ENCODE measurements around the gene TRIM58. TPM values are rescaled to one million over a fixed set of nuclear protein-coding genes. Genes with fewer than 3 reads are reported as not detected.

TRIM58 gene
- total RNA-seq, 1 donor from 2014 or later = 5.2 TPM

DNA sequence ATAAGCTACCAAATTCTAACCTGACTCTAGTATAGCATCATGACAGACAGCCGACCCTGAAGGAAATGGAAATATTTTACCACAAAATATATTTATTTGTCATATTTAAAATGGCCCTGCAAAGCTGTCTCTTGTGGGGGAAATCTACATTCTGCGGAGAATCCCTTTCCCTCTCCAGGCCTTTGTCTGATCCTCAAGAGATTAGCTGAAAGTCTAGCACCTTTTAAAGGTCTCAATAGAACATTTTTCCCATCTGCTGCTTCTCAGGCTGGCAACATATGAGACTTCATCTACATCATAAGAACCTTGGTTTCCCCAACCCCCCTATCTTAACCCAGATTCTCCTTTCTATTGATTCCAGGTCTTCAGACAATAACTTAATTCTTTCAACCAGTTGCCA is 13.6 kb upstream of the TRIM58 start:
- Mint-ChIP-seq H3K4me1 (ENCODE audit: low read depth, unreplicated experiment) (peaks cover 11% of the 10 kb centered on the region), H3K27me3 (ENCODE audit: unreplicated experiment) (peaks cover 3% of the 10 kb centered on the region)

DNA sequence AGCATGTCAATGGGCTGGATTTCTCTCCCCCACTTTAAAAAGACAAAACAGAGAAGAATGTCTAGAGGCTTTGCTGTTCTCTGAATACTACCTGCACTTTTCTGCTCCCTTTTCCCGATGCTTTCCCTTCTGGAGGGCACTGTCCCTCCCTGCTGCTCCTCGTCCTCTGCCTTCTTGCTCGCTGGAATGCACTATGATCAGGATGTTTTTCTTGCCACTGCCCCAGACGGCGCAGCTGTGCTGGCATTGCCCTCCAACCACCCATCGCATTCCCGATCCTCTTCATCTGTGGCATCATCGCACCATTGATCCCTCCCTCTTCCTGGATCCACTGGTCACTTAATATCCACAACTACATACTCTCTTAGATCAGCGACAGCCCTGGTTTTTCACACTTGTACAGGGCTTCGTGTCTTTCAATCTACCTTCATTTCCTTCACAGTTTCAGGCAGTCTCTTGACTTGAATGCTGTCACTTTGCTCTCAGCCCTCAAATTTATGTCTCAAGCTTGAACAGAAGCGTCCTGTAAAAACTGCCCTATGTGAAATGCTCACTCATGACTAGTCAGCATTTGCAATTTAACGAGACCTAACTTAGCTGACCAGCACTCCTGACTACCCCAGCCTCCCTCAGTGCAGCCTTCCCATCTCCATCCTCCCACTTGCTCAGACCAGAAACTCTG is 11.8 kb upstream of the TRIM58 start:
- no peaks in the 10 kb centered on the region for H3K36me3 Mint-ChIP-seq (ENCODE audit: unreplicated experiment)
- peaks cover 11% of the 10 kb centered on the region for H3K4me1 Mint-ChIP-seq (ENCODE audit: low read depth, unreplicated experiment)
- no peaks in the 10 kb centered on the region for H3K27me3 Mint-ChIP-seq (ENCODE audit: unreplicated experiment)
- no peaks in the 10 kb centered on the region for H3K9me3 Mint-ChIP-seq (ENCODE audit: unreplicated experiment)
- TF ChIP-seq, protein P1, sequence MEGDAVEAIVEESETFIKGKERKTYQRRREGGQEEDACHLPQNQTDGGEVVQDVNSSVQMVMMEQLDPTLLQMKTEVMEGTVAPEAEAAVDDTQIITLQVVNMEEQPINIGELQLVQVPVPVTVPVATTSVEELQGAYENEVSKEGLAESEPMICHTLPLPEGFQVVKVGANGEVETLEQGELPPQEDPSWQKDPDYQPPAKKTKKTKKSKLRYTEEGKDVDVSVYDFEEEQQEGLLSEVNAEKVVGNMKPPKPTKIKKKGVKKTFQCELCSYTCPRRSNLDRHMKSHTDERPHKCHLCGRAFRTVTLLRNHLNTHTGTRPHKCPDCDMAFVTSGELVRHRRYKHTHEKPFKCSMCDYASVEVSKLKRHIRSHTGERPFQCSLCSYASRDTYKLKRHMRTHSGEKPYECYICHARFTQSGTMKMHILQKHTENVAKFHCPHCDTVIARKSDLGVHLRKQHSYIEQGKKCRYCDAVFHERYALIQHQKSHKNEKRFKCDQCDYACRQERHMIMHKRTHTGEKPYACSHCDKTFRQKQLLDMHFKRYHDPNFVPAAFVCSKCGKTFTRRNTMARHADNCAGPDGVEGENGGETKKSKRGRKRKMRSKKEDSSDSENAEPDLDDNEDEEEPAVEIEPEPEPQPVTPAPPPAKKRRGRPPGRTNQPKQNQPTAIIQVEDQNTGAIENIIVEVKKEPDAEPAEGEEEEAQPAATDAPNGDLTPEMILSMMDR (IDR thresholded peaks at IDR 0.05; ENCODE audit: partially characterized antibody, unreplicated experiment) = no peak
- H3K27ac Mint-ChIP-seq (ENCODE audit: unreplicated experiment) = no peak overlapping the region
- no peak for DNase-seq
- no peak overlapping the region for H3K4me3 Mint-ChIP-seq (ENCODE audit: unreplicated experiment)

More for the DNA sequence above, 13.6 kb upstream of the TRIM58 start:
- TF ChIP-seq, protein P1 (IDR thresholded peaks at IDR 0.05; ENCODE audit: partially characterized antibody, unreplicated experiment) = no peak
- DNase-seq = no peak
- Mint-ChIP-seq H3K4me3 (ENCODE audit: unreplicated experiment) (no peak overlapping the region), H3K36me3 (ENCODE audit: unreplicated experiment) (no peaks in the 10 kb centered on the region), H3K9me3 (ENCODE audit: unreplicated experiment) (no peaks in the 10 kb centered on the region), H3K27ac (ENCODE audit: unreplicated experiment) (no peak overlapping the region)

DNA sequence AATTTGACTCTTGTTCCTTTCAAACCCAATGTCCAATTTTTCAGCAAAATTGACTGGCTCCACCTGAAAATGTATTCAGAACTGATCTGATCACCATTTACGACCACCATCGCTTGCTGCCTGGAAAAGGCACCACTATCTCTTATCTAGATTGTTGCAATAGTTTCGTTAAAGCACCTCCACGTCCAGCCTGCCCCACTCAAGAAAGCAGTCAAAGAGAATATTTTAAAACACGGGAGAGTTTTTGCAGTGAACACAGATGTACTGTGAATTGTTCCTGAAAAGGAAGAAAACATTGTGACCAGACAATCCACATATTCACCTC is 11.3 kb upstream of the TRIM58 start:
- no peaks in the 10 kb centered on the region for H3K36me3 Mint-ChIP-seq (ENCODE audit: unreplicated experiment)
- H3K27me3 Mint-ChIP-seq (ENCODE audit: unreplicated experiment) = no peaks in the 10 kb centered on the region
- no peak overlapping the region for H3K27ac Mint-ChIP-seq (ENCODE audit: unreplicated experiment)
- no peaks in the 10 kb centered on the region for H3K9me3 Mint-ChIP-seq (ENCODE audit: unreplicated experiment)
- H3K4me3 Mint-ChIP-seq (ENCODE audit: unreplicated experiment) = no peak overlapping the region
- TF ChIP-seq, protein P1 (IDR thresholded peaks at IDR 0.05; ENCODE audit: partially characterized antibody, unreplicated experiment) = no peak
- DNase-seq = no peak
- peaks cover 11% of the 10 kb centered on the region for H3K4me1 Mint-ChIP-seq (ENCODE audit: low read depth, unreplicated experiment)

DNA sequence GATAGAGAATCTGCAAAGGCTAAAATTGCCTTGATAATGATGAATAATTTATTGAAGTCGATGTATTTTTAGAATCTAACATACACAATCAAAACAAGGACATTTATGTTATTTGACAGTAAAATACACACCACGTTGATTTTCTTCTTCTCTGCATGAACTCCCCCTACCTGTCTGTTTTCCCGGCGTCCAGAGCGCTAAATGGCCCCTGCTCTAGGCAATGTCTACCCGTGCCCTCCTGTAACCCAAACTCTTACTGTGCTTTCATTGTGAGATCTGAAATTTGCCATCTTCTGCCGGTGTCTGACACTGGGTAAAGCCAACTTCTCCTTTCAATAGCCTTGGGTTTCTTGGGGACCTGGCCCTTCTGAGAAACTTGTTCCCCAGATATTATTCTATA is 8.6 kb upstream of the TRIM58 start:
- Mint-ChIP-seq H3K4me1 (ENCODE audit: low read depth, unreplicated experiment) (peaks cover 6% of the 10 kb centered on the region), H3K9me3 (ENCODE audit: unreplicated experiment) (peaks cover under 1% of the 10 kb centered on the region), H3K36me3 (ENCODE audit: unreplicated experiment) (no peaks in the 10 kb centered on the region), H3K27ac (ENCODE audit: unreplicated experiment) (no peak overlapping the region), H3K4me3 (ENCODE audit: unreplicated experiment) (no peak overlapping the region), H3K27me3 (ENCODE audit: unreplicated experiment) (no peaks in the 10 kb centered on the region)
- DNase-seq = no peak
- TF ChIP-seq, protein P1 (IDR thresholded peaks at IDR 0.05; ENCODE audit: partially characterized antibody, unreplicated experiment) = no peak

DNA sequence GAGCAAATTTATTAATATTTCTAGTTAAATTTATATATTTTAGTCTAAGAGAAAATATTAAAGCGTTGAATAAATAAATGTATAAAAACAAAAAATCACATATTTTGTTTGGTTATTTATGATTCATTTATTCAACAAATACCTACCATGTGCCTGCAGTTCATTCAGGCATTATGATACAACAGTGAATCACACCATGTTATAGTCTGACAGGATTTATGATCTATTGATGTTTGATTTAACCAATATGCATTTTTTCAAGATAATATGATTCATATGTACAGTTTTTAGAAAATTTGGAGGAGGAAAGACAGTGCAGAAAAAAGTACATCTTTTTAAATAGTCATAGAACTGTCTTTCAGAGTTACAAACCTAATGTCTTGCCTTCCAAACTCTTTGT is 7.4 kb upstream of the TRIM58 start:
- Mint-ChIP-seq H3K4me1 (ENCODE audit: low read depth, unreplicated experiment) (no peaks in the 10 kb centered on the region), H3K9me3 (ENCODE audit: unreplicated experiment) (peaks cover 2% of the 10 kb centered on the region), H3K36me3 (ENCODE audit: unreplicated experiment) (no peaks in the 10 kb centered on the region), H3K4me3 (ENCODE audit: unreplicated experiment) (no peak overlapping the region), H3K27ac (ENCODE audit: unreplicated experiment) (no peak overlapping the region), H3K27me3 (ENCODE audit: unreplicated experiment) (no peaks in the 10 kb centered on the region)
- TF ChIP-seq, protein P1 (IDR thresholded peaks at IDR 0.05; ENCODE audit: partially characterized antibody, unreplicated experiment) = no peak
- DNase-seq = no peak
